KOPT-K1 (cell line): ENCODE data around the gene MYMK.

ENCODE experiments used
- H3K27ac ChIP-seq: fragments of 200-600 bp; sonication (generic); 2 replicates; pipeline ENCODE4 v1.5.1; 2016; ENCODE audit warnings: antibody characterized with exemption, mild to moderate bottlenecking, low read depth, low read length; ENCODE audit not compliant: poor library complexity, severe bottlenecking
- H3K36me3 ChIP-seq: fragments of 200-600 bp; sonication (generic); 2 replicates; pipeline ENCODE4 v1.5.1; 2017; ENCODE audit warnings: antibody characterized with exemption, mild to moderate bottlenecking, low read length, moderate library complexity; ENCODE audit not compliant: insufficient read depth
- H3K9me3 ChIP-seq: fragments of 200-600 bp; sonication (generic); 2 replicates; pipeline ENCODE4 v1.5.1; 2017; ENCODE audit warnings: antibody characterized with exemption, low read length, mild to moderate bottlenecking; ENCODE audit not compliant: insufficient read depth, poor library complexity, severe bottlenecking

Gene MYMK

DNA sequence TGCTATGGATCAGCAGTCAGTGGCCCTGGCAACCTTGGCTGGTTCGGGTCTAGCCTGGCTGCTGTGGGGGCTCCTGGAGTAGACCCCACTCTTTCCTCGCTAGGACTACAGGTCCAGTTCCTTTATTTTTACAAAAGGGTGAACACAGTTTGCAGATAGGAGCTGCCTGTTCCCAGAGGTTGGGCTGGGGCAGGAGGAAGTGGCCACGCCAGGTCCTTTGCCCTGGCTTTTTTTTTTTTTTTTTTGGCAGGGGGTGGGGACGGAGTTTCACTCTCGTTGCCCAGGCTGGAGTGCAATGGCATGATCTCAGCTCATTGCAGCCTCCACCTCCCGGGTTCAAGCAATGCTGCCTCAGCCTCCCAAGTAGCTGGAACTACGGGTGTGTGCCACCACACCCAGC is 53.8 kb downstream of the MYMK start:
- H3K36me3 ChIP-seq, result no peaks in the 10 kb centered on the region; the same call in 1 of the 2 replicates
- no peaks in the 10 kb centered on the region for H3K9me3 ChIP-seq
- H3K27ac ChIP-seq, result no peak overlapping the region

DNA sequence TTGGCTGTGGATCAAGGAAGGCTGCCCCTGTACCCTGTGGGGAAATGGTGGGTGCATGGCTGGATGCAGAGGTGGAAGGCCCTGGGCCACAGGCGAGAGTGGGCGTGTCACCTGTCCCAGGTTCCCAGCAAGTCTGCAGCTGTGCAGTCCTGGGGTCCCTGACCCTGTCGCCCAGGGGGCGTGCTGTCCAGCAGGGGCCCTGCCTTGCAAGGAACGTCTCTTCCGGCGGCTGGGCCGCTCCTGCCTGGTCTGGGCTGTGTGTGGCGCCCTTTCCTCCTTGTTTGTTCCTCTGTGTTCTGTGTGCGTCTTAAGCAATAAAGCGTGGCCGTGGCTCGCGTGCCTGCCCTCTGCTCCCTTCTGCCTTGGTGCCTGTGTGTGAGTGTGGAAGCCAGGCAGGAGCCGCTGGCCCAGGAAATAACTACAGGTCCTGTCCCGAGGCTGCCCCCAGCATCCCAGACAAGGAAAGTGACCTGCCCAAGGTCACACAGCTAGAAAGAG is 54.3 kb downstream of the MYMK start:
- no peak overlapping the region for H3K27ac ChIP-seq
- no peaks in the 10 kb centered on the region for H3K9me3 ChIP-seq
- H3K36me3 ChIP-seq, result no peaks in the 10 kb centered on the region; the same call in 1 of the 2 replicates

DNA sequence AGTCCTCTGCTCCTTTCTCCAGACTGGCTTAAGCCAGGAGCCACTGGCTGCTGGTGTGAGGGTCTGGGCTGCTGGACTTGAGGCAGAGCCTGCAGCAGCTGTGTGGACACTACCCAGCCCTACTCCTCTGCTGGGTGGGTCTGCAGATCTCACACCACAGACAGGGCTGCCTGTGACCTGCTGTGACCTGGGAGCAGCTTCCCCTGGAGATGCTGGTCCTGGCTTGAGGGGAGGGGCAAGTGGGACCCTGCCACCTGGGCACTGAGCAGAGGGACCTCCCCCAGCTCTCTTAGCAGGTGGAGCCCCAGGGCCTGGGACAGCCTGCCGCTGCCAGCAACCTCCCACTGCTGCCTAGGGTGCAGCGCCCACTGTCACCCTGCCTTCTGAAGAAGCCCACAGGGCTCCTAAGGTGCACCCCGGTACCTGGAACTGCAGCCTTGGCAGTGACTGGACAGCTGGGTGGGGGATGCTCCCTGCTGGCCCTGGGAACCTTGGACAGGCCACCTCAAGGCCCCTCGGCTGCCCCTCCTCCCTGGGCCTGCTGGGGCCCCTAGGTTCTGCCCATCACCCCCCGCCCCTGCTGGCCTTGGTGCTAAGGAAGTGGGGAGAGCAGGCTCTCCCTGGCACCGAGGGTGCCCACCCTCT is 55.9 kb downstream of the MYMK start:
- no peaks in the 10 kb centered on the region; the same call in 1 of the 2 replicates for H3K36me3 ChIP-seq
- H3K9me3 ChIP-seq, result no peaks in the 10 kb centered on the region
- no peak overlapping the region for H3K27ac ChIP-seq

DNA sequence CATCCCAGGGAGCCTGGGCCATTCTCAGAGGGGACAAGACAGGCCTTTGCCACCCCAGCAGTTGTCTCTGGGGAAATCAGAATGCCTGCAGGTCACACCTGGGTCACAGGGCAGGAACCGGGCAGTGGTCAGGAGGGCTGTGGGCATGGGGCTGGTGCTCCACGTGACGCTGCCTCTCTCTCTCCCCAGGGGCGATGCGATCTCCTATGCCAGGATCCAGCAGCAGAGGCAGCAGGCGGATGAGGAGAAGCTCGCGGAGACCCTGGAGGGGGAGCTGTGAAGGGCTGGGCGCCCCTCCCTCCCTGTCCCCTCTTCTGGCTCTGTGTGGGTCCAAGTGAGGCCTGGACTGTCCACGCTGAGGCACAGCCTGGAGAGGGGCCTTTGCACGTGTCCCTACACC is 56.4 kb downstream of the MYMK start:
- no peak overlapping the region for H3K27ac ChIP-seq
- H3K9me3 ChIP-seq, result no peaks in the 10 kb centered on the region
- no peaks in the 10 kb centered on the region; the same call in 1 of the 2 replicates for H3K36me3 ChIP-seq

DNA sequence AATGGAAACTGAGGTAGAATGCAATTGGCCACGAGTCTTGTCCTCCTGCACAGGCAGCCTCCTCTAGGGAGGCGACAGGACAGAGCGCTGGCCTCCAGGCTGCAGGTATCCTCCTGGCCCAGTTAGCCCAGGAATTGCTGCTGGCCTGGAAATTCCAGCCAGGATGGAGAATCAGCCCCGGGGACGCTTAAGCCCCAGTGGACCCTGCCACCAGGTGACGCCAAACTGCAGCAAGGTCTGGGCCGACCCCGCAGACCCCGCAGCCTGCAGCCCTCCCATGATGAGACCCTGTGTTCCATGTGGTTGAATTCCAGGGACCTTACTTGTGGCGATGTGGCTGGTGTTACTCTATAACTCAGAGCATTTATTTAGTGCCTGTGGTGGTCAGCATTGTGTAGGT is 57.7 kb downstream of the MYMK start:
- no peak overlapping the region for H3K27ac ChIP-seq
- no peaks in the 10 kb centered on the region for H3K36me3 ChIP-seq
- no peaks in the 10 kb centered on the region for H3K9me3 ChIP-seq

DNA sequence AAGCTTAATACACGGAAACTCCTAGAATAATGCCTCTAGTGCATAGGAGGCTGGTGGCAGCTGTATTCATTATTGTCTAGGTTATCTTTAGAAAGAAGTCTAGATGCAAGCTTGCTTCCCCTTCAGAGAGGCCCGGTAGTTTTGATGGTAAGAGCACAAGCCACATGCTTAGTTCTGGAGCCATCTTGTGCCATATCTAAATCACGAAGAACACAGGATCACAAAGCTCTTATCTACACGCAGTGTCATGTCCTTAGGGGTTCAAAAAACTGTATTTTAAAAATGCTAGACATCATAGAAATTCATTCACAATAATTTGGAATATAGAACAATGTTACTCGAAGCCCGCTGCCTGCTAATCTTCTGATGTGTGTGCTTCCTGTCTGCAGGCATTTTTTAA is 58.8 kb downstream of the MYMK start:
- Histone ChIP-seq H3K27ac (no peak overlapping the region), H3K9me3 (no peaks in the 10 kb centered on the region)

DNA sequence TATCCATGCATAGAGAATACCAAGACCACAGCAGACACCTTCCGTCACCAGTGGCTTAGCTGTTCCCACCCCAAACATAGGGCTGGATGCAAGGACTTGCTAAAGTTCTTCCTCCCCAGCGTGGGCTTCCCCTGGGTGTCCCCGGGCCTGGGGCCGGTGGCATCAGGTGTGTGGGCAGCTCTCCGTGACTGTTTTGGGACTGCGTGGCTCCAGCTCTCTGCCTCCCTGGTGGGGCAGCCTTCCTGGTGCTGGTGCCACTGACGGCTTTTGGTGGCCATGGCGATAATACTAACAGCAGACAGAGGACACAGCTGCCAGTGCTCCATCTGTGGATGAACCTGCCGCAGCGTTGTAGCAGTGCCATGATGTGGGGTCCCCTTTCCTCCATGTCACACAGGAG is 60.1 kb downstream of the MYMK start:
- Histone ChIP-seq H3K36me3 (no peaks in the 10 kb centered on the region), H3K9me3 (no peaks in the 10 kb centered on the region), H3K27ac (no peak overlapping the region)

More for the DNA sequence above, 58.8 kb downstream of the MYMK start:
- no peaks in the 10 kb centered on the region for H3K36me3 ChIP-seq
